ENCODE measurements around the gene ZBTB16. TPM values are rescaled to one million over a fixed set of nuclear protein-coding genes. Genes with fewer than 3 reads are reported as not detected.

ZBTB16 gene
- total and polyA plus RNA-seq, 2 experiments from 2014 or later: 0.29 to 1.4 TPM

DNA sequence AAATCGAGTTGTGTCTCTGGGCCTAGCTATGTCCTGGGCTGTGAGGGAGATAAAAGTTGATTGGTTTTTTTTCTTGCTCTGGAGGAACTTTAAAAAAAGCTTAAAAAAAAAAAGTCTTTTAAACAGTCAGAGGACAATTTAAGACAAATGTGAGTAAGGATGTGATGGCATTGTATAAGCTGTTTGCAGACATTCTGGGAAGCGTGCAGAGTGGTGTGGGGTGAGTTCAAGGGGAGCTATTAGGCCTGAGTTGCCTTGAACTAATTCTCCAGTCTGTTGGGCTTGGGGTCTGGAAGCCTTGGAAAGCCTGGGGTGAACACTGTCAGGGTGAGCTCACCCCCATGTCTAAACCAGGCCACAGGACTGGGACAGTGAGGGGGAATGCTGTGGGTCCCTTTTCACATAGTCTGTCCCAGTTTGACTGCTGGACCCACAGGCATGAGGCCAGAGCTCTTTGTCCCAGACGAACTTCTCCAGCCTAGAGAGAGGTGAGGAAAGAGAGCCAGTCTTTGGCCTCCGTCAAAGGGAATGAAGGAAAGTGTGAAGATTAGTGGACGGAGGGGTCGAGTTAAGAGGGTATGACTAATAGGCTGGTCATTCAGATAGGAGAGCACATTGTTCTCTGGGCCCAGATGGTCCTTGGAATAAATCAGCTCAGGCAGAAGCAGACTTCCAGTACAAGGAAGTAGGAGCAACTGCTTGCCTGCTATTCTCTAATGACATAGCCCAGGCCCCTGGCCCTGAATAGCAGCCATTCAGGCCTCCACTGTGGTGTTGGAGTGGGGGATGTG lies 160.2 kb downstream of the ZBTB16 start:
- Histone ChIP-seq H3K4me2 (no peak overlapping the region), H3K4me3 (no peak overlapping the region), H2AFZ (no peak overlapping the region), H3K27me3 (ENCODE audit: insufficient read depth) (no peaks in the 10 kb centered on the region), H3K79me2 (replicated peaks; ENCODE audit: insufficient read depth) (no peaks in the 10 kb centered on the region), H3K9me2 (ENCODE audit: insufficient read depth) (0 out of 2 replicates have a peak, but pooled peaks cover 4% of the 10 kb centered on the region), H3K36me3 (ENCODE audit: insufficient read depth) (no peaks in the 10 kb centered on the region), H3F3A (replicated peaks; ENCODE audit: low read depth) (no peaks in the 10 kb centered on the region), H3K27ac (ENCODE audit: low read depth) (no peak overlapping the region), H3K4me1 (ENCODE audit: insufficient read depth) (no peaks in the 10 kb centered on the region), H4K20me1 (replicated peaks; ENCODE audit: insufficient read depth) (no peaks in the 10 kb centered on the region)
- H3K4me3 Mint-ChIP-seq: no peak overlapping the region
- no peaks in the 10 kb centered on the region for H3K36me3 Mint-ChIP-seq (ENCODE audit: low read depth)
- H3K4me1 Mint-ChIP-seq: no peaks in the 10 kb centered on the region
- DNase-seq (ENCODE audit: low spot score): no peak
- H3K27ac Mint-ChIP-seq: no peak overlapping the region
- no peaks in the 10 kb centered on the region for H3K9me3 Mint-ChIP-seq
- ATAC-seq: no peak
- TF ChIP-seq, protein P1, sequence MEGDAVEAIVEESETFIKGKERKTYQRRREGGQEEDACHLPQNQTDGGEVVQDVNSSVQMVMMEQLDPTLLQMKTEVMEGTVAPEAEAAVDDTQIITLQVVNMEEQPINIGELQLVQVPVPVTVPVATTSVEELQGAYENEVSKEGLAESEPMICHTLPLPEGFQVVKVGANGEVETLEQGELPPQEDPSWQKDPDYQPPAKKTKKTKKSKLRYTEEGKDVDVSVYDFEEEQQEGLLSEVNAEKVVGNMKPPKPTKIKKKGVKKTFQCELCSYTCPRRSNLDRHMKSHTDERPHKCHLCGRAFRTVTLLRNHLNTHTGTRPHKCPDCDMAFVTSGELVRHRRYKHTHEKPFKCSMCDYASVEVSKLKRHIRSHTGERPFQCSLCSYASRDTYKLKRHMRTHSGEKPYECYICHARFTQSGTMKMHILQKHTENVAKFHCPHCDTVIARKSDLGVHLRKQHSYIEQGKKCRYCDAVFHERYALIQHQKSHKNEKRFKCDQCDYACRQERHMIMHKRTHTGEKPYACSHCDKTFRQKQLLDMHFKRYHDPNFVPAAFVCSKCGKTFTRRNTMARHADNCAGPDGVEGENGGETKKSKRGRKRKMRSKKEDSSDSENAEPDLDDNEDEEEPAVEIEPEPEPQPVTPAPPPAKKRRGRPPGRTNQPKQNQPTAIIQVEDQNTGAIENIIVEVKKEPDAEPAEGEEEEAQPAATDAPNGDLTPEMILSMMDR (conservative IDR thresholded peaks at IDR 0.05; ENCODE audit: low read depth in 2 of 2): no peak
- no peak for TF ChIP-seq EZH2phosphoT487 (IDR thresholded peaks at IDR 0.05; ENCODE audit: unreplicated experiment)
- no peak for TF ChIP-seq ZNF114 (CRISPR knock-in tag; IDR thresholded peaks at IDR 0.05)
- TF ChIP-seq, protein P2, sequence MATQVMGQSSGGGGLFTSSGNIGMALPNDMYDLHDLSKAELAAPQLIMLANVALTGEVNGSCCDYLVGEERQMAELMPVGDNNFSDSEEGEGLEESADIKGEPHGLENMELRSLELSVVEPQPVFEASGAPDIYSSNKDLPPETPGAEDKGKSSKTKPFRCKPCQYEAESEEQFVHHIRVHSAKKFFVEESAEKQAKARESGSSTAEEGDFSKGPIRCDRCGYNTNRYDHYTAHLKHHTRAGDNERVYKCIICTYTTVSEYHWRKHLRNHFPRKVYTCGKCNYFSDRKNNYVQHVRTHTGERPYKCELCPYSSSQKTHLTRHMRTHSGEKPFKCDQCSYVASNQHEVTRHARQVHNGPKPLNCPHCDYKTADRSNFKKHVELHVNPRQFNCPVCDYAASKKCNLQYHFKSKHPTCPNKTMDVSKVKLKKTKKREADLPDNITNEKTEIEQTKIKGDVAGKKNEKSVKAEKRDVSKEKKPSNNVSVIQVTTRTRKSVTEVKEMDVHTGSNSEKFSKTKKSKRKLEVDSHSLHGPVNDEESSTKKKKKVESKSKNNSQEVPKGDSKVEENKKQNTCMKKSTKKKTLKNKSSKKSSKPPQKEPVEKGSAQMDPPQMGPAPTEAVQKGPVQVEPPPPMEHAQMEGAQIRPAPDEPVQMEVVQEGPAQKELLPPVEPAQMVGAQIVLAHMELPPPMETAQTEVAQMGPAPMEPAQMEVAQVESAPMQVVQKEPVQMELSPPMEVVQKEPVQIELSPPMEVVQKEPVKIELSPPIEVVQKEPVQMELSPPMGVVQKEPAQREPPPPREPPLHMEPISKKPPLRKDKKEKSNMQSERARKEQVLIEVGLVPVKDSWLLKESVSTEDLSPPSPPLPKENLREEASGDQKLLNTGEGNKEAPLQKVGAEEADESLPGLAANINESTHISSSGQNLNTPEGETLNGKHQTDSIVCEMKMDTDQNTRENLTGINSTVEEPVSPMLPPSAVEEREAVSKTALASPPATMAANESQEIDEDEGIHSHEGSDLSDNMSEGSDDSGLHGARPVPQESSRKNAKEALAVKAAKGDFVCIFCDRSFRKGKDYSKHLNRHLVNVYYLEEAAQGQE (IDR thresholded peaks at IDR 0.05; ENCODE audit: unreplicated experiment): no peak
- no peak for TF ChIP-seq NANOG (IDR thresholded peaks at IDR 0.05; ENCODE audit: borderline replicate concordance)
- no peak for TF ChIP-seq POLR2AphosphoS5 (IDR thresholded peaks at IDR 0.05; ENCODE audit: low read depth)
- no peak for TF ChIP-seq JUNB (IDR thresholded peaks at IDR 0.05; ENCODE audit: unreplicated experiment)
- no peak for TF ChIP-seq STAT1 (IDR thresholded peaks at IDR 0.05; ENCODE audit: unreplicated experiment)
- peaks cover 2% of the 10 kb centered on the region for H3K27me3 Mint-ChIP-seq (ENCODE audit: insufficient read depth, low read depth, poor library complexity)

DNA sequence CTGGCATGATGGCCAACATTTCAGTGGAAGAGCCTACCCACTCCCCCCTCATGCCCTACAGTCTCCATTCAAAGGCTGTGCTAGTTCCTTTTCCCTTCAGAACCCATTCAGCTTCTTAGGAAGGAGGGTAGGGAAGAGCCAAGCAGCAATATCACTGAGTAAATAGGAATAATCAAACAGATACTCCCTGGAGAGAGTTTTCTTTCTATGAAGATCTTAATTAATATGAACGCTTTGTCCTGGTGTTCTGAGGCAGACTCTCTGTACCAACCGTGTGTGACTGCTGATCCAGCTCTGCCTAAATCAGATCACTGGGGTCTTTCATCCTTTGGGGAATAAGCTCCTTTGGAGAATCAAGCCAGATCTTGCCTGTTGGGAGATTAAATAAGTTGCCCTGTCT lies 161.5 kb downstream of the ZBTB16 start:
- no peak for DNase-seq (ENCODE audit: low spot score)
- Histone ChIP-seq H3K36me3 (ENCODE audit: insufficient read depth) (no peaks in the 10 kb centered on the region), H3K79me2 (replicated peaks; ENCODE audit: insufficient read depth) (no peaks in the 10 kb centered on the region), H3K4me2 (no peak overlapping the region), H3K4me1 (ENCODE audit: insufficient read depth) (no peaks in the 10 kb centered on the region), H3K27me3 (ENCODE audit: insufficient read depth) (no peaks in the 10 kb centered on the region), H2AFZ (no peak overlapping the region), H3K4me3 (no peak overlapping the region), H3K9me2 (ENCODE audit: insufficient read depth) (0 out of 2 replicates have a peak, but pooled peaks cover 8% of the 10 kb centered on the region), H4K20me1 (replicated peaks; ENCODE audit: insufficient read depth) (no peaks in the 10 kb centered on the region), H3F3A (replicated peaks; ENCODE audit: low read depth) (no peaks in the 10 kb centered on the region), H3K27ac (ENCODE audit: low read depth) (no peak overlapping the region)
- Mint-ChIP-seq H3K27me3 (ENCODE audit: insufficient read depth, low read depth, poor library complexity) (no peaks in the 10 kb centered on the region), H3K4me3 (no peak overlapping the region), H3K27ac (no peak overlapping the region), H3K9me3 (no peaks in the 10 kb centered on the region), H3K36me3 (ENCODE audit: low read depth) (no peaks in the 10 kb centered on the region), H3K4me1 (no peaks in the 10 kb centered on the region)
- ATAC-seq: no peak
- TF ChIP-seq, protein P2 (IDR thresholded peaks at IDR 0.05; ENCODE audit: unreplicated experiment): no peak
- no peak for TF ChIP-seq CREB1 (CRISPR knock-in tag; IDR thresholded peaks at IDR 0.05; ENCODE audit: low read depth)

Measured in GM23338 (cell line).